Raji (cell line): ENCODE results near the gene PUS3.
A peak's percentile ranks its signal among the peaks of the same experiment; 100 is the strongest.

Experiments used
- POLR2A ChIP-seq: IDR thresholded peaks from 2 replicates; pipeline ENCODE4 v1.6.1; 2011; ENCODE audit warnings: low read depth, low read length, control low read depth; ENCODE audit not compliant: insufficient read depth

PUS3 gene

GRCh38 chr11:125902927-125903710, at the start of gene PUS3:
Gene PUS3 (minus strand): TSS chr11:125903206. CDS start chr11:125896284, 6,922 bp downstream.
- peak; percentile 88 for TF ChIP-seq POLR2A

GRCh38 chr11:125952559-125952958, 49.6 kb upstream of the PUS3 start:
- TF ChIP-seq POLR2A, result no peak

- TF ChIP-seq POLR2A, result no peak
Measured at GRCh38 chr11:125951731-125952130, 48.7 kb upstream of the PUS3 start.

- TF ChIP-seq POLR2A, result no peak
Measured at GRCh38 chr11:125950696-125951651, 48.0 kb upstream of the PUS3 start.

GRCh38 chr11:125950178-125950490, 47.1 kb upstream of the PUS3 start:
- no peak for TF ChIP-seq POLR2A

GRCh38 chr11:125949271-125950177, 46.5 kb upstream of the PUS3 start:
- no peak for TF ChIP-seq POLR2A

- TF ChIP-seq POLR2A, result no peak
Measured at GRCh38 chr11:125948278-125949051, 45.5 kb upstream of the PUS3 start.

GRCh38 chr11:125947419-125948277, 44.6 kb upstream of the PUS3 start:
- no peak for TF ChIP-seq POLR2A

GRCh38 chr11:125946712-125947418, 43.9 kb upstream of the PUS3 start:
- no peak for TF ChIP-seq POLR2A

- TF ChIP-seq POLR2A, result no peak
Measured at GRCh38 chr11:125945797-125946520, 43.0 kb upstream of the PUS3 start, which contains the start of gene VSIG10L2. Gene VSIG10L2 (plus strand): TSS chr11:125946044. CDS start chr11:125946056, 12 bp downstream.

- no peak for TF ChIP-seq POLR2A
Measured at GRCh38 chr11:125945011-125945796, 42.2 kb upstream of the PUS3 start.
